ENCODE results near the gene NR1I3. TPM values are rescaled to one million over a fixed set of nuclear protein-coding genes. Genes with fewer than 3 reads are reported as not detected.
A peak's percentile ranks its signal among the peaks of the same experiment; 100 is the strongest.

The NR1I3 gene, protein sequence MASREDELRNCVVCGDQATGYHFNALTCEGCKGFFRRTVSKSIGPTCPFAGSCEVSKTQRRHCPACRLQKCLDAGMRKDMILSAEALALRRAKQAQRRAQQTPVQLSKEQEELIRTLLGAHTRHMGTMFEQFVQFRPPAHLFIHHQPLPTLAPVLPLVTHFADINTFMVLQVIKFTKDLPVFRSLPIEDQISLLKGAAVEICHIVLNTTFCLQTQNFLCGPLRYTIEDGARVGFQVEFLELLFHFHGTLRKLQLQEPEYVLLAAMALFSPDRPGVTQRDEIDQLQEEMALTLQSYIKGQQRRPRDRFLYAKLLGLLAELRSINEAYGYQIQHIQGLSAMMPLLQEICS
- not detected for total RNA-seq

DNA sequence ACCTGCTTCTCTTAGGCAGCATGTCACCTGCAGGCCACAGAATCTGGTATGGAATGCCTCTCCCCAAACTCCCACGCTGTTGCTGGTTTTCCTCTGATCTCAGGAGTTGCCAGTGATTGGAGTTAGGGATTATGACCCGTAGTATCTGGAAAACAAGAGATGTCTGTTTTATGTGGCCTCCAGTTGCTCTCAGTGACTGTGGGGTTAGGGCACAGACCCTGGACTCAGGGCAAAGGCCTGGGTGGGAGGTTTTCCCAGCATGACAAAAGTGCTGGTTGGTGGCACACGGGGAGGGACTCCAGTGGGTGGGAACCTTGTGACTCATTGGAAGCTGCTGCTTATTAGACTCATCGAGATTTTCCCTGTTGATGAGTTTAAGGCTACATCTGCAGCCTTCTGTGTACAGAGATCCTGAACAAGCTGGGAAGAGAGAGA lies at the start of gene NR1I3:
Gene NR1I3, minus strand, starts transcription at position 165 of the 435 bp plus-strand sequence. CDS start 1,638 bp downstream, outside the sequence.
- no peak for ATAC-seq
- DNase-seq (ENCODE audit: low spot score in 2 of 2) = no peak
- Mint-ChIP-seq H3K9me3 (no peaks in the 10 kb centered on the region), H3K27ac (no peak within 1 kb of the TSS), H3K36me3 (no peaks in the 10 kb centered on the region)

DNA sequence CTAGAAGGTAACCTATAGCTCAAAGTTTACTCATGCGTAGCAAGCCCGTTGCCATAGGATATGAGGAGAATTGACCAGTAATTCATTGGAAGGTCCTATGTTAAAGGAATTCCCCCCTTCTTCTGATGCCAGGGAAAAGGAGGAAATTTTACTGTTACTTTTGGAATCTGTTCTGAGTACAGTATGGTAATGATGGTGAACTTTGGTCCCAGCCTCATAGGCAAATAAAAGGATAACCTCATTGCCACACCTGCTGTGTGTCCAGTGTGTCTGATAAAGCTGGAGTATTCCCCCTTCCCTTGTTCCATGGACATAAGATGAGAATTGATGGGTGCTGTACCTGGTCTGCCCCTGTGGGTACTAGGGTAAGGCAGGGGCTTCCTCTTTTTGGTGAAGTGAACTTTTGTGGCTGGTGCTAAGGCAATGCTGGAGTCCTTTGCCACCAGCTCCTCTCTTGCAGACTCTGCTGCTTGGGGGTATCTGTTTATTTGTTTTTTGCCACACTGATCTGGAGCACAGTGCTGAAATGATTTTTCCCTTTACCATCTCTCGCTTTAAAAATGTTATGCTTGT lies 49.6 kb upstream of the NR1I3 start:
- H3K27ac Mint-ChIP-seq = no peak overlapping the region
- H3K9me3 Mint-ChIP-seq = no peaks in the 10 kb centered on the region
- H3K36me3 Mint-ChIP-seq = no peaks in the 10 kb centered on the region
- ATAC-seq (no peak), DNase-seq (ENCODE audit: low spot score in 2 of 2) (no peak)

DNA sequence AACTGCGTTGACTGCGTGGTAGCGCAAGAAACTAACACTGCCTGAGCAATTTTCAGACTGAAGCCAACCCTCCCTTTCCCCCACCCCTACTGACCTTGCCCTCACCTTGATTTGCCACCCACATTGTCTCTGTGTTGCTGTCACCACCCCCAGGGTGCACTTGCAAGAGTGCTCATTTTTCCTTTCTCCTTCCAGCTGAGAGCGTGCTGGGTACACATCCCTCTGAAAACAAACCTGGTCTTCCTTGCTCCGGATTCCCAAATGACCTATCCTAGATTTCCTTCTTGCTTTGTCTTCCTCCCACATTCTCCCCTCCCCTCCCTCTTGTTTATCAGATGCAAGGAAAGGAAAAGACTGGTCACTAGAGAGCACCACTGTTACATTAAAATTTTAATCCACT lies 47.5 kb upstream of the NR1I3 start:
- Mint-ChIP-seq H3K9me3 (no peaks in the 10 kb centered on the region), H3K36me3 (no peaks in the 10 kb centered on the region), H3K27ac (no peak overlapping the region)
- ATAC-seq (no peak), DNase-seq (ENCODE audit: low spot score in 2 of 2) (no peak)

DNA sequence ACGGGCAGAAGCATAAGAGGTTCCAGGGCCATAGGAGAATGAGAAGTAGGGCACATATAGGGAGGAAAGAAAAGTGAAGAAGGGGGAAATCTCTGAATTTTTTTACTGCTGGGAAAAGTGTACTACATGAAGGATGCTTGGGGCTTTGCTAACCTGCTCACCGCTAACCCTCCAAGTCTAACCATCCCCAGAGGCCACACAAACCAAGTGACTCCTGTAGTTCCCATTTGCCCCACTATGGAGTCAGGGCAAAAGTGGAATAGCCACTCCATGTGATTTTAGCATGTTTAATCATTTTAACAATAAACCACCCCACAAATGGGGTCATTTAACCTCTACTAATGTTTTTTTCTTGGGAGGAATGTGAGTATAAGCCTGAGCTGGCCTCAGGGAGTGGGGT lies 47.1 kb upstream of the NR1I3 start:
- Mint-ChIP-seq H3K27ac (peak overlapping the region in 1 of 2 donors; percentile 68), H3K36me3 (no peaks in the 10 kb centered on the region), H3K9me3 (no peaks in the 10 kb centered on the region)
- ATAC-seq (no peak), DNase-seq (ENCODE audit: low spot score in 2 of 2) (no peak)

DNA sequence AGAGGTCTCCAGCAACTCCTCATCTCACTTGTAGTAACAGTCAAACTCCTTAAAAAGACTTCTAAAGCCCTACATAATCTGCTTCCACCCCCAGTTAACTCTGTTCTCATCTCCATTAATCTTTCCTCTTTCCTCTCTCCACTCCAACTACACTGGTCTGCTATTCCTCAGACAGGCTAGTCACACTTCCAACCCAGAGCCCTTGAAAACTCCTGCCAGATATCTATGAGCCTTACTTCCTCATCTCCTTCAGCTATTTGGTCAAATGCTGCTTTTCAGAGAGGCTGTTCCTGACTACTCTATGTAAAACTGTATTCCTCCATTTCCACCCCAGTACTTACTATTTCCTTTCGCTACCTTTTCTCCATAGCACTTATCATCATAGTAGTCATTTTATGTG lies 45.0 kb upstream of the NR1I3 start:
- Mint-ChIP-seq H3K27ac (no peak overlapping the region), H3K36me3 (no peaks in the 10 kb centered on the region), H3K9me3 (no peaks in the 10 kb centered on the region)
- ATAC-seq = no peak
- DNase-seq (ENCODE audit: low spot score in 2 of 2) = no peak

DNA sequence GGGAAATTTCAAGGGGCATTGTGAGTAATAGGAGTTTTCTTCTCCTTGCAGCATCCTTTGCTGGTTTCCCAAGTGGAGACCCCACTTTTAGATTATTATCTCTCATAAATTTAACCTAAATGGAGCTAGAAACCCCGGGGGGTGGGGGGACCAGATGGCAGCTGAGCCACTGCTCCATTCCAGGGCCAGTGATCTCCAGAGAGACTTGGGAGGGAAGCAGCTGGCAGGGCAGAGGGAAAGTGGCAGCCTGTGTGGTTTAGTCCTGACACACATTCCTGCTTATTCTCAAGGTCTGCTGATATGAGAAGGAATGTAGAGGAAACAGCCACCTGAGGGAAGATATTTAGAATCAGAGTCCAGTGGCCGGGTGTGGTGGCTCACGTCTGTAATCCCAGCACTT lies 36.9 kb upstream of the NR1I3 start:
- DNase-seq (ENCODE audit: low spot score in 2 of 2) (no peak), ATAC-seq (no peak)
- Mint-ChIP-seq H3K36me3 (no peaks in the 10 kb centered on the region), H3K27ac (no peak overlapping the region), H3K9me3 (no peaks in the 10 kb centered on the region)

DNA sequence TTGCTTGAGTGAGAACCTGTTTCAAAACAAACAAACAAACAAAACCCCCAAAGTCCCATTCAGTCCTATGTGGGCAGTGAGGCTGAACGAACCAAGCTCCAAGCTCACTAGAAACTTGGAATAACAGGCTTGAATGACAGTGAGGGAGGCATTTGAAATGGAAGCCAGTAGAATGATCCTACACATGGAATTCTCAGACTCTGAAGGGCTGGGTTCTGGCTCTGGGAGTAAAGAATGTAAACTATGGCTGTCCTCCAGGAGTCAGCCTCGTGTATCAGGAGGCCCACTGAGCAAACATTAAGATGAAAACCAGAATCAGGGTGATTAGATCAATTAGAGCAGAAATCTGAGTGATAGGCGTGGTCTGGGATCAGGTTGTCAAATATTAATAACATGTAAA lies 35.4 kb upstream of the NR1I3 start:
- ATAC-seq = no peak
- H3K36me3 Mint-ChIP-seq = no peaks in the 10 kb centered on the region
- no peaks in the 10 kb centered on the region for H3K9me3 Mint-ChIP-seq
- no peak overlapping the region for H3K27ac Mint-ChIP-seq
- DNase-seq (ENCODE audit: low spot score in 2 of 2) = no peak

DNA sequence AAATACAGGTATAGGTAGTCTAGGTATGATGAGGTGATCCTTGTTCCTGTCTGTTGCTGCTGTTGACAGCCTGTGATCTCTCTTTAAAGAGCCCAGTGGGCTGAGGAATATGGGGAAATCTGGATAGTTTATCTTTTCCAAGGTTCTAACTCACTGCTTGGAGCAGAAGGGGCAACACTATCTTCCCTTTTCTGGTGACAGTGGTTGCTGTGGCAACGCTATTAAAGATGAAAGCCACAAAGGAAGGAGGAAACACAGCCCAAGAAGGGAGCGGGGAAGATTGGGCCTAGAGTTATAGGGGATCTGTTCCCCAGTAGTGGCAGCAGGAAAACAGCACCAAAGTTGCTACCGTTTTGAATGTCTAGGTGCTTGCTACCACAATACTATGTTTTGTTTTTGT lies 29.3 kb upstream of the NR1I3 start:
- Mint-ChIP-seq H3K27ac (no peak overlapping the region), H3K36me3 (no peaks in the 10 kb centered on the region), H3K9me3 (no peaks in the 10 kb centered on the region)
- no peak for ATAC-seq
- no peak for DNase-seq (ENCODE audit: low spot score in 2 of 2)

DNA sequence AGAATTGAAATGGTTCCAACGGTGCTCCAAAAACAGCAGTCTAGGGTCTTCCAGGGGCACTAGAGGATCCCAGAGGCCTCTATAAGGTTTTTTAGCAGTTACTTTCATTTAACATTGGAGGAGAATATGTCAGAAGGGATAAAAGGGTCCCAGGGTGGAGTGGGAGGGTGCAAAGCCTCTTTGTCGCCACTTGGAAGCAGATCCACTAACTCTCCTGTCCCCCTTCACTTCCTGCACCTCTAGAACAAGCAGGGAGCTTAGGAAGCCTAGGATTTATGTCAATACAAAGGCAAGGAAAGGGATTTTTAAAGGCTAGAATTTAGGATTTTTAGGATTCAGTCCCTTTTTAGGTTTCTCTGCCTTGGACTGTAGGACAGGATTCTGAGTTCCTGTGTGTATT lies 28.8 kb upstream of the NR1I3 start:
- Mint-ChIP-seq H3K9me3 (no peaks in the 10 kb centered on the region), H3K36me3 (no peaks in the 10 kb centered on the region), H3K27ac (no peak overlapping the region)
- no peak for ATAC-seq
- DNase-seq (ENCODE audit: low spot score in 2 of 2) = no peak

DNA sequence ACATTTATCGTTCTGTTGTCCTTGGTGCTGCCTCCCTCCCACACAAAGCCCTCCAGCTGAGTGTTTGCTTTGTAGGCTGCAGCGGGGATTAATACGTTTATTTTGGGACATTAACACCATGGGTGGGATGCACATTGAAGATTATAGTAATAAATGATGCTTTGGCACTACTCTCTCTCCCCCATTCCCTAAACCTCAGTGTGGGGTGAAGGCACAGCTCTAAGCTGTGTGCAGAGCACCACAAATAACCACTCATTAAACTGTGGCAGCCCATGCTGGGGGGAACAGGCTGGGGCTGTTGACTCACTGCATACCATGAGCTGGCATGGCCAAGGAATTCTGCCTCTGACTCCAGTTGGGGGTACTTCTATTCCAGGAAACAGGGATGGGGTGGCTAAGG lies 28.2 kb upstream of the NR1I3 start:
- no peak for DNase-seq (ENCODE audit: low spot score in 2 of 2)
- Mint-ChIP-seq H3K27ac (no peak overlapping the region), H3K36me3 (no peaks in the 10 kb centered on the region), H3K9me3 (no peaks in the 10 kb centered on the region)
- no peak for ATAC-seq

DNA sequence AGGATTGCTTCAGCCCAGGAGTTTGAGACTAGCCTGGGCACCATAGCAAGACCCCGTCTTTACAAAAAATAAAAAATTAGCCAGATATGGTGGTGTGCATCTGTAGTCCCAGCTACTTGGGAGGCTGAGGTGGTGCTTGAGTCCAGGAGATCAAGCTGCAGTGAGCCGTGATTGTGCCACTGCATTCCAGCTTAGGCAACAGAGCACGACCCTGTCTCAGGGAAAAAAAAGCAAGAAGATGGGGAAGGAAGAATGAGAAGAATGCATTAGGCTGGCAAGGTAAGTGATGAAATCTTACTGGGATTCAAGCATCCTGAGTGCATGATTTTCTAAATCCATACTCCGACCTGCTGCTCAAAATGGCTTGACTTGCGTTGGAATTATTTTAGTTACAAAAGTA lies 27.3 kb upstream of the NR1I3 start:
- no peak overlapping the region for H3K27ac Mint-ChIP-seq
- H3K36me3 Mint-ChIP-seq = peaks cover 0 to 3% of the 10 kb centered on the region in 2 donors
- DNase-seq (ENCODE audit: low spot score in 2 of 2) = no peak

DNA sequence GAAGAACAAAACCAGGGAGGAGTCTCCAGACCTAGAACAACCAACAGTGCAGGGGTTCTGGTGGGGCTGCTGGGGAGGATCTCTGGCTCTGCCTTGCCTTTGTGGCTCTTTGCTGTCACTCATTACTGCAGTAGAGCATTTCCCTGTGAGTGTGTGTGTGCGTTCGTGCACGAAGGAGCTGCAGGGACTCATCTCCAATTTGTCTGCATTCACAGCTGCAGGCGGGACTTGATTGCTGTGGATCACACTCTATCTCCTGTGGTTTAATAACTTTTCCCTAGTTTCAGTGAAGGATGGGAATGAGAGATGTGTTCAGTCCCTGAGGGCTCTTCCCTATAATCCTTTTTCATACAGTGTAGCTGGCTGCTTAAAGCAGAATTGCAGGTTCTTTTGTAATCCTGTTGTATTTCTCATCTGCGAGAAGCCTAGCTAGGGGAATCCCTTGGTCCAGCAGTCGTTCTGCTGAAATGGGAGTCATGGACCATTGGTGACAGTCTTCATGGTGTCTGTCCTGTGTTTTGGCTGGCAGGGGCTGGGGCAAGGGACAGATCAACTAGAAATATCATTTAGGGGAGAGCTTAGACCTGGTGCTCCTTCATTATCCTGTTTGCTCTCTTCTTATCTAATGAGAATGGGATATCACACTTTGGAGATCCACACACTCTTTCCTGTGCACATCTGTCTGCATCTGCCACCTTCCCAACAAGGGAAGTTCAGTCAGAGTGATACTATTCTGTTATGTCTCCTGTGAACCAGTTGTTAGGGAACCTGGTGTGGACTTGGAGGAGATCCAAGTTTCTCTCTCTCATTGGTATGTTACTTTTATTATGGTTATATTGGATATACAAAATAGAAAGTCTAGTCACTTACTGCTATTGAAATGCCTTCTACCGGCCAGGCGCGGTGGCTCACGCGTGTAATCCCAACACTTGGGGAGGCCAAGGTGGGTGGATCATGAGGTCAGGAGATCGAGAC lies 23.5 kb upstream of the NR1I3 start:
- Mint-ChIP-seq H3K9me3 (peaks cover 5 to 11% of the 10 kb centered on the region in 2 donors), H3K27ac (no peak overlapping the region), H3K36me3 (peaks cover 21 to 25% of the 10 kb centered on the region in 2 donors)
- no peak for ATAC-seq
- no peak for DNase-seq (ENCODE audit: low spot score in 2 of 2)

More for the DNA sequence above, 27.3 kb upstream of the NR1I3 start:
- H3K9me3 Mint-ChIP-seq = no peaks in the 10 kb centered on the region
- no peak for ATAC-seq

DNA sequence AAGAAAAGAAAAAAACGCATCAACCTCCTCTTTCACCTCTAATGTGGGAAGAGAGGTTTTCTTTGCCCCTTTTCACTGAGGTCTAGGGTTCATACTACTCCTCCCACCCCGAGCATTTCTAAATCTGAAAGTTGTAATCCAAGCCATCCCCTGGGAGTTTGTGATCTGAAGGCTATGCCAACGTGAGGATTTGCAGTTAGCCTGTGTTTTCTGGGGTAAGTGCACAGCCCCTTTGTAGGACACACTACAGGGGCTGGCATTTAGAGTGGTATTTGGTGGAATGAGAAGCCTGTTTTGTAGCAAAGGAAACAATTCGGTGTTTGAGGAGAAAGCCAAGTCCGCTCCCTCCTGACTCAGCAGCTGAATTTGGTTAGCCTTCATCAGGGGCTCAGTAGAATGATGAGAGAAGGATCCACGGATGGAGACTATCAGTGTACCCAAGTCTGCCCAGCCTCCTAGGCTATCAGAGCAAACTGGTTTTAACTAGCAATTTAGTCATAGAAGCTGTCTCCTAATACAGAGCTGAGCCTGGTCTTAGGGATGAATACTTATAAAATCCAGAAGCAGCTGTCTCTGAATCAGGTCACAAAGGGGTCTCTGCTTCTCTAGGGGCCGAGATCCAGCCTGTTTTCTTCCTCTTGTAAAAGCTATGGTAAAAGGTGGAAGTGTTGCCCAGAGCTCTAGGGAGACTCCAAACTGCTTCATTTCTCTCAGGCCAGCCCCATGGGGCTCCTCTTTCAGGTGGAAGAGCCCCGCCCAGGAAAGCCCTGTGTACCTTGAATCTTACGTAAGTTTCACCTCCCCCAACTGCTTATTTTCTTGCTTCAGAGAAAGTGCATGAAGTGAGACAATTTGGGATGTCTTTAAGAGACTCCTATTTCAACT lies 22.6 kb upstream of the NR1I3 start:
- peaks cover 7 to 13% of the 10 kb centered on the region in 2 donors for H3K9me3 Mint-ChIP-seq
- DNase-seq (ENCODE audit: low spot score in 2 of 2) = no peak
- H3K36me3 Mint-ChIP-seq = peaks cover 27 to 29% of the 10 kb centered on the region in 2 donors
- no peak for ATAC-seq
- H3K27ac Mint-ChIP-seq = no peak overlapping the region

DNA sequence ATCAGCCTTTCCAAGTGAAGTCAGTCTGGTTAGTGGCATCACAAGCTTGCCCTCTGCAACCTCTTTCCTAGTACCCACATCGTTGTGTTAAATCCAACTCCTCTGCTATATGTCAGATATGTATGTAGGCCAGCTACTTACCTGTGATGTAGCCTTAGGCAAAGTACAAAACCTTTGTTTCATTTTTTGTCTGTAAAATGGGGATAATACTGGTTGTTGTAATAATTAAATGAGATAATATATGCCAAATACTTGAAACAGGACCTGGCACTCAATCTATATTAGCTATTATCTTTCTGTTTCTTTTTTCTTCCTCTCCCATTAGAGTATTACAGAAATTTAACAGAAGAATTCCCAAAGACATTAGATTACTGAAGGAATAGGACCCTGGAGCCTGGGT lies 21.8 kb upstream of the NR1I3 start:
- peaks cover 27 to 34% of the 10 kb centered on the region in 2 donors for H3K36me3 Mint-ChIP-seq
- no peak overlapping the region for H3K27ac Mint-ChIP-seq
- DNase-seq (ENCODE audit: low spot score in 2 of 2) (no peak), ATAC-seq (no peak)
- H3K9me3 Mint-ChIP-seq = peaks cover 9 to 16% of the 10 kb centered on the region in 2 donors

DNA sequence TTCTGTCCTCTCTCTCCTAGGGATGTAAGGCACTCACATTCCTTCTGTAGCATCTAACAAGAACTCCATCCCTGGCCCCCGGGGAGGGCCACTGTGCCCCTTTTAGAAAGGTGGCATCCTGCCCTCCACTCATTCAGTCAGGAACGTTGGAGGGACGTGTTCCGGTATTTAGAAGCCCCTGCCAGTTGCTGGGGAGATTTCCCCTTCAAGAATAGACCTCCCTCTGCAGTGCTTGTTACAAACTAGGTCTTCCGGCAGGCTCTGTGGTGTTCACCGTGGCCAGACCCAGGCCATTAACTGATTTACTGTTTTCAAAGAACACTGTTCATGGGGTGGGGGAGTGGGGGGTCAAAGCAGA lies 21.3 kb upstream of the NR1I3 start:
- ATAC-seq (no peak), DNase-seq (ENCODE audit: low spot score in 2 of 2) (no peak)
- Mint-ChIP-seq H3K36me3 (peaks cover 27 to 34% of the 10 kb centered on the region in 2 donors), H3K27ac (no peak overlapping the region), H3K9me3 (peaks cover 9 to 16% of the 10 kb centered on the region in 2 donors)

Data from activated naive CD4-positive, alpha-beta T cell treated with anti-CD3 and anti-CD28 coated beads, Interleukin-2, amount 50 U/mL, for 72 hours (primary cell).